ENCODE results near the gene NAA80.
A peak's percentile ranks its signal among the peaks of the same experiment; 100 is the strongest.

Gene NAA80

GRCh38 chr3:50268703-50269451, 30.3 kb downstream of the NAA80 start, which contains the start of gene SEMA3B:
SEMA3B (plus strand) TSS chr3:50269147; CDS start chr3:50269241, 94 bp downstream.
- DNase-seq (ENCODE audit: low spot score): peak; percentile 84
- TF ChIP-seq CTCF (conservative IDR thresholded peaks at IDR 0.05; ENCODE audit: low read depth): no peak
- peak within 1 kb of the TSS; percentile 100 for H3K27ac ChIP-seq
- ChIA-PET CTCF (interaction anchor here (0.7 kb wide), 1 partner anchor 23 kb away, joined by 3 read pairs; no protein-coding TSS in a partner anchor), POLR2A (ENCODE audit: low non-redundant PET) (no interaction called here)

- no peak for TF ChIP-seq CTCF (conservative IDR thresholded peaks at IDR 0.05; ENCODE audit: low read depth)
- CTCF ChIA-PET: no interaction called here
- H3K27ac ChIP-seq: peak overlapping the region; percentile 100
- DNase-seq (ENCODE audit: low spot score): no peak
- POLR2A ChIA-PET (ENCODE audit: low non-redundant PET): no interaction called here
These were observed 30.9 kb downstream of the NAA80 start for GRCh38 chr3:50268276-50268675.

- CTCF ChIA-PET: interaction anchor here (1.0 kb wide), 1 partner anchor 41 kb away, joined by 4 read pairs; no protein-coding TSS in a partner anchor
- POLR2A ChIA-PET (ENCODE audit: low non-redundant PET): no interaction called here
- H3K27ac ChIP-seq: peak overlapping the region; percentile 100
- TF ChIP-seq CTCF (conservative IDR thresholded peaks at IDR 0.05; ENCODE audit: low read depth): no peak
- no peak for DNase-seq (ENCODE audit: low spot score)
These were observed 31.8 kb downstream of the NAA80 start for GRCh38 chr3:50267280-50267913.

GRCh38 chr3:50266836-50267235, 32.4 kb downstream of the NAA80 start:
- CTCF ChIA-PET: interaction anchor here (1.0 kb wide), 1 partner anchor 40 kb away, joined by 4 read pairs; no protein-coding TSS in a partner anchor
- DNase-seq (ENCODE audit: low spot score): no peak
- peak overlapping the region; percentile 100 for H3K27ac ChIP-seq
- POLR2A ChIA-PET (ENCODE audit: low non-redundant PET): no interaction called here
- TF ChIP-seq CTCF (conservative IDR thresholded peaks at IDR 0.05; ENCODE audit: low read depth): no peak

GRCh38 chr3:50266017-50266416, 33.2 kb downstream of the NAA80 start:
- H3K27ac ChIP-seq: peak overlapping the region; percentile 100
- no peak for DNase-seq (ENCODE audit: low spot score)
- ChIA-PET POLR2A (ENCODE audit: low non-redundant PET) (no interaction called here), CTCF (interaction anchor here (0.6 kb wide), 1 partner anchor 10 kb away, joined by 3 read pairs; no protein-coding TSS in a partner anchor)
- TF ChIP-seq CTCF (conservative IDR thresholded peaks at IDR 0.05; ENCODE audit: low read depth): no peak

GRCh38 chr3:50265571-50265970, 33.6 kb downstream of the NAA80 start:
- CTCF ChIA-PET: interaction anchor here (0.6 kb wide), 1 partner anchor 9 kb away, joined by 3 read pairs; no protein-coding TSS in a partner anchor
- H3K27ac ChIP-seq: peak overlapping the region; percentile 100
- no peak for TF ChIP-seq CTCF (conservative IDR thresholded peaks at IDR 0.05; ENCODE audit: low read depth)
- DNase-seq (ENCODE audit: low spot score): no peak
- POLR2A ChIA-PET (ENCODE audit: low non-redundant PET): no interaction called here

All from RWPE1 (cell line).